A673 (cell line): Measurements from ENCODE around the gene SPATA9. TPM values are rescaled to one million over a fixed set of nuclear protein-coding genes. Genes with fewer than 3 reads are reported as not detected.

Experiments used
- BruUV-seq: library from RNA; stranded (reverse); fragments of 400-500 nt; replicated peaks from 2 replicates; lab custom pipeline; 2021; lab: Mats Ljungman, UMichigan
- CTCF ChIA-PET: fragments of 300-600 bp; sonication (Branson Sonifier 250); formaldehyde crosslinking; loops from one replicate; lab custom pipeline; 2022; ENCODE audit warnings: antibody characterized with exemption; lab: Charles Lee
- POLR2A ChIA-PET: fragments of 300-600 bp; sonication (Branson Sonifier 250); formaldehyde crosslinking; loops from one replicate; lab custom pipeline; 2022; ENCODE audit warnings: antibody characterized with exemption; ENCODE audit not compliant: low non-redundant PET; lab: Charles Lee
- DNase-seq: peaks from one replicate; pipeline ENCODE4 v3.0.0-alpha.2; 2015; ENCODE audit warnings: low spot score
- H3K27ac ChIP-seq: fragments of 200-600 bp; sonication (generic); 2 replicates; pipeline ENCODE4 v1.5.1; 2016; ENCODE audit warnings: mixed run types, low read depth, mild to moderate bottlenecking, mixed read lengths, antibody characterized with exemption, low read length; ENCODE audit not compliant: poor library complexity, severe bottlenecking
- H3K27me3 ChIP-seq: fragments of 200-600 bp; sonication (generic); replicated peaks from 2 replicates; pipeline ENCODE4 v1.6.1; 2017; ENCODE audit warnings: mixed run types, low read depth, mild to moderate bottlenecking, mixed read lengths, antibody characterized with exemption, low read length; ENCODE audit not compliant: insufficient read depth, poor library complexity
- H3K36me3 ChIP-seq: fragments of 200-600 bp; sonication (generic); 2 replicates; pipeline ENCODE4 v1.6.1; 2016; ENCODE audit warnings: mixed run types, mild to moderate bottlenecking, mixed read lengths, antibody characterized with exemption, low read length; ENCODE audit not compliant: insufficient read depth, poor library complexity, severe bottlenecking
- H3K4me1 ChIP-seq: fragments of 200-600 bp; sonication (generic); 2 replicates; pipeline ENCODE4 v1.6.1; 2017; ENCODE audit warnings: mixed run types, mild to moderate bottlenecking, mixed read lengths, antibody characterized with exemption, low read length; ENCODE audit not compliant: insufficient read depth, poor library complexity, severe bottlenecking
- H3K4me3 ChIP-seq: fragments of 200-600 bp; sonication (generic); 2 replicates; pipeline ENCODE4 v1.5.1; 2016; ENCODE audit warnings: low read depth, mixed run types, mild to moderate bottlenecking, mixed read lengths, low read length; ENCODE audit not compliant: poor library complexity, severe bottlenecking
- H3K9me3 ChIP-seq: fragments of 200-600 bp; sonication (generic); 2 replicates; pipeline ENCODE4 v1.6.1; 2016; ENCODE audit warnings: mixed run types, low read depth, mild to moderate bottlenecking, mixed read lengths, antibody characterized with exemption, low read length; ENCODE audit not compliant: poor library complexity, severe bottlenecking
- EZH2 ChIP-seq: fragments of 200-600 bp; sonication (generic); IDR thresholded peaks from 2 replicates; pipeline ENCODE4 v1.6.1; 2017; ENCODE audit warnings: borderline replicate concordance, low read depth, mild to moderate bottlenecking, mixed read lengths, antibody characterized with exemption, low read length; ENCODE audit not compliant: poor library complexity, severe bottlenecking
- intact Hi-C: fragments of 100-400 bp; cut with micrococcal nuclease; formaldehyde crosslinking; loops from one replicate; pipeline ENCODE4 v1.10.0; 2022; ENCODE audit not compliant: unreplicated experiment
- total RNA-seq: library from RNA; stranded (reverse); gene quantifications from 2 replicates; pipeline ENCODE4 v1.2.3, GENCODE V29; 2021
- TF ChIP-seq, protein P1 (sequence below): fragments of 300-800, 200-600 bp; sonication (generic); conservative IDR thresholded peaks from 2 replicates; pipeline ENCODE4 v1.5.1; 2017; ENCODE audit warnings: low read depth, mild to moderate bottlenecking, antibody characterized with exemption, low read length, moderate library complexity, mixed read lengths

The SPATA9 gene
- total RNA-seq, 1 experiment from 2014 or later = not detected

DNA sequence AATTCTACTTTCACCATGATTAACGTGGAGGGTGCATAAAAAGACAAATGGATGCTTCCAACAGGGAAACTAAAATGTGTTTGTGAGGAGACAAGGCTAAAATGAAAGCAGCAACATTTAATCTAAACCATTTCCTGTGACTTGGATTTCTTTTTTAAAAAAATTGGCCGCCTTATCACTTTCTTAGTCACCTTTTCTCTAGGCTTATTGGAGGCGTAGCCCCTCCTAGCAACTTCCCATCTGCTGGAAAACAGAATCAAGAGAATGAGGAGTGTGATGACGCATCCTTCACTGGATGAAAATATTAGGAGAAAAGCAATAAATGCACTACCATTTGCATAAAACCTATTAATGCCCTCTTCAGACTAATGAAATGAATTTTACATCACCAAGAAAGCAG, 63.7 kb downstream of the SPATA9 start:
- H3K4me1 ChIP-seq = no peaks in the 10 kb centered on the region
- DNase-seq = no peak
- POLR2A ChIA-PET = no interaction called here
- no TSS peak for BruUV-seq
- H3K4me3 ChIP-seq = no peak overlapping the region
- H3K36me3 ChIP-seq = no peaks in the 10 kb centered on the region
- H3K9me3 ChIP-seq = no peaks in the 10 kb centered on the region
- CTCF ChIA-PET = no interaction called here
- no peak overlapping the region for H3K27ac ChIP-seq
- TF ChIP-seq EZH2 = no peak
- TF ChIP-seq, protein P1, sequence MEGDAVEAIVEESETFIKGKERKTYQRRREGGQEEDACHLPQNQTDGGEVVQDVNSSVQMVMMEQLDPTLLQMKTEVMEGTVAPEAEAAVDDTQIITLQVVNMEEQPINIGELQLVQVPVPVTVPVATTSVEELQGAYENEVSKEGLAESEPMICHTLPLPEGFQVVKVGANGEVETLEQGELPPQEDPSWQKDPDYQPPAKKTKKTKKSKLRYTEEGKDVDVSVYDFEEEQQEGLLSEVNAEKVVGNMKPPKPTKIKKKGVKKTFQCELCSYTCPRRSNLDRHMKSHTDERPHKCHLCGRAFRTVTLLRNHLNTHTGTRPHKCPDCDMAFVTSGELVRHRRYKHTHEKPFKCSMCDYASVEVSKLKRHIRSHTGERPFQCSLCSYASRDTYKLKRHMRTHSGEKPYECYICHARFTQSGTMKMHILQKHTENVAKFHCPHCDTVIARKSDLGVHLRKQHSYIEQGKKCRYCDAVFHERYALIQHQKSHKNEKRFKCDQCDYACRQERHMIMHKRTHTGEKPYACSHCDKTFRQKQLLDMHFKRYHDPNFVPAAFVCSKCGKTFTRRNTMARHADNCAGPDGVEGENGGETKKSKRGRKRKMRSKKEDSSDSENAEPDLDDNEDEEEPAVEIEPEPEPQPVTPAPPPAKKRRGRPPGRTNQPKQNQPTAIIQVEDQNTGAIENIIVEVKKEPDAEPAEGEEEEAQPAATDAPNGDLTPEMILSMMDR = no peak
- peaks cover 16% of the 10 kb centered on the region for H3K27me3 ChIP-seq
- intact Hi-C loops = no loop called here

DNA sequence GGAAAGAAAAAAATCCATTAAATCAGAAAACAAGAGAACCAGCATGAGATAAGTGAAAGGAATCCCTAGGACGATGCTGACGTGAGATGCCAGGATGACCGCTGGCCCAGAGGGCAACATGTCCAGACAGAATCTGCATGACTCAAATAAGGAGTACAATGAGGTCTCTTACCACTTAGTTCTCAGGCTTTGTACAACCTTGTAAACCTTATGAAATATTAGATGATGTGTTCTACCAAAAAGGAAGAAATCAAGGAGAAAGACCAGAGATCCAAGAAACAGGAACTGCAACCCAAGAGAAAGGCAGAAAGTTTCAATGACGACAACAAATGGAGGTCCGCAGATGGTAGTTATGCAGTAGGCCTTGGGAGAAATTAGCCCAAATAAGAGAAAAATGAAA, 65.7 kb downstream of the SPATA9 start:
- H3K4me3 ChIP-seq = no peak overlapping the region
- no peaks in the 10 kb centered on the region for H3K4me1 ChIP-seq
- CTCF ChIA-PET = no interaction called here
- H3K9me3 ChIP-seq = no peaks in the 10 kb centered on the region
- TF ChIP-seq, protein P1 = no peak
- TF ChIP-seq EZH2 = no peak
- no peak for DNase-seq
- H3K36me3 ChIP-seq = no peaks in the 10 kb centered on the region
- intact Hi-C loops = no loop called here
- no peak overlapping the region for H3K27ac ChIP-seq
- peaks cover 16% of the 10 kb centered on the region for H3K27me3 ChIP-seq
- no TSS peak for BruUV-seq
- POLR2A ChIA-PET = no interaction called here

DNA sequence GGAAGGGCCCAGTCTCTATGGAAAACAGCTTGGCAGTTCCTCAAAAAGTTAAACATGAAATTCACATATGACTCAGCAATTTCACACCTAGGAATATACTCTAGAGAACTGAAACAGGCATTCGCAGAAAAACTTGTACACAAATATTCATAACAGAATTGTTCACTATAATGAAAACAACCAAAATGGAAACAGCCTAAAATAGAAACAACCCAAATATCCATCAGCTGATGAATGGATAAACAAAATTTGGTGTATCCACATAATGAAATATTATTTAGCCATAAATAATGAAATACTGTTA, 67.7 kb downstream of the SPATA9 start:
- H3K36me3 ChIP-seq = no peaks in the 10 kb centered on the region
- intact Hi-C loops = no loop called here
- H3K4me1 ChIP-seq = no peaks in the 10 kb centered on the region
- no peak for DNase-seq
- H3K27ac ChIP-seq = no peak overlapping the region
- no TSS peak for BruUV-seq
- TF ChIP-seq, protein P1 = no peak
- TF ChIP-seq EZH2 = no peak
- no peaks in the 10 kb centered on the region for H3K9me3 ChIP-seq
- no peak overlapping the region for H3K4me3 ChIP-seq
- POLR2A ChIA-PET = no interaction called here
- CTCF ChIA-PET = no interaction called here
- H3K27me3 ChIP-seq = peaks cover 6% of the 10 kb centered on the region
